GM12891 (cell line): ENCODE measurements around the gene OAT.
A peak's percentile ranks its signal among the peaks of the same experiment; 100 is the strongest.

Source experiments
- DNase-seq: peaks from one replicate; pipeline ENCODE4 v3.0.0; 2011; ENCODE audit warnings: low spot score; ENCODE audit not compliant: insufficient read length
- FAIRE-seq: peaks from 2 replicates; lab custom pipeline; 2011; peaks lifted over from hg19 to GRCh38; lab: Jason Lieb, UNC
- PAX5 ChIP-seq: IDR thresholded peaks from 2 replicates; pipeline ENCODE4 v1.6.1; 2011; ENCODE audit warnings: low read length, moderate library complexity, mild to moderate bottlenecking; ENCODE audit not compliant: insufficient read depth, severe bottlenecking
- POLR2A ChIP-seq: IDR thresholded peaks from 2 replicates; pipeline ENCODE4 v1.6.1; 2011; ENCODE audit warnings: low read depth, low read length, control low read depth
- POLR2AphosphoS5 ChIP-seq: IDR thresholded peaks from 2 replicates; pipeline ENCODE4 v1.6.1; 2011; ENCODE audit warnings: low read depth, low read length, control low read depth
- POU2F2 ChIP-seq: IDR thresholded peaks from 2 replicates; pipeline ENCODE4 v1.6.1; 2011; ENCODE audit warnings: low read depth, mild to moderate bottlenecking, control low read depth, low read length, moderate library complexity
- SPI1 ChIP-seq: IDR thresholded peaks from 2 replicates; pipeline ENCODE4 v1.6.1; 2011; ENCODE audit warnings: low read depth, low read length, control low read depth
- TAF1 ChIP-seq: IDR thresholded peaks from 2 replicates; pipeline ENCODE4 v1.6.1; 2011; ENCODE audit warnings: low read depth, low read length, control low read depth

The OAT gene

DNA sequence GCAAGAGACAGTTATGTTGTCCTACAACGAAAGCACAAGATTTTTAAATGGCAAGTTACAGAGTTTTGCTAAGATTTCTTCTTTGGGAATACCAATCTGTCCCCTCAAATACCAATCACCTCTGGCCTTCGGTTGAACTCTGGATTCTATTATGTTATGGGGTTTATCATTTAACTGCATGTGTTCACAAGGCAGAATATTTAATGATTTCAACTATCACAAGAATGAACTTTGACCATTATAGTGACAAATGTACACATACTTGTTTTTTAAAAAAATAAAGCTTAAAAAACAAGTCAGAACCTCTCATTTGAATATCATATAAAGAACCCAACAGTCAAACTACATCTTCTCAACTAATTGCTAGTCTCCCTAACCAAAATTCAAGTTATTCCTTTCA, 11.3 kb downstream of the OAT start:
- DNase-seq (no peak), FAIRE-seq (no peak)
- TF ChIP-seq POLR2AphosphoS5 (no peak), SPI1 (no peak), POLR2A (no peak), POU2F2 (no peak), TAF1 (no peak), PAX5 (no peak)

DNA sequence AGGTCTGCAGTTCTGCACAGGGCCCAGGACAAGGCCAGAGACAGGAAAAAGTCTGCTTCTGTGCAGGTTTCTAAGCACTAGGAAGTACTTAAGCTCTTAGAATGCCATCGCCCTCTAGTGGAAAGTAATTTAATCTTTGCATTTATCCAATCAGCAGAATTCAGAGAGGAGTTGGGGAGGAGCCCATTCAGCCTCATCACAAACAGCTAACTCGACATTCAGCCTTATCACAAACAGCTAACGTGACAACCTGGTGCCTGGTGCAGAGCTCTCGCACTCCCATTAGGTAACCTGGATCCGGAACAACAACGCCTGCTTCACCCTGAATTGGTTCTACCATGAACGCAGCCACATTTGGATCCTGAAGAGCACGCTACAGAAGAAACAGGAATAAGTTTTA, 15.2 kb downstream of the OAT start:
- DNase-seq (peak; percentile 54), FAIRE-seq (peak; percentile 88)
- TF ChIP-seq SPI1 (no peak), POLR2A (no peak), POLR2AphosphoS5 (no peak), POU2F2 (no peak), PAX5 (no peak), TAF1 (no peak)

DNA sequence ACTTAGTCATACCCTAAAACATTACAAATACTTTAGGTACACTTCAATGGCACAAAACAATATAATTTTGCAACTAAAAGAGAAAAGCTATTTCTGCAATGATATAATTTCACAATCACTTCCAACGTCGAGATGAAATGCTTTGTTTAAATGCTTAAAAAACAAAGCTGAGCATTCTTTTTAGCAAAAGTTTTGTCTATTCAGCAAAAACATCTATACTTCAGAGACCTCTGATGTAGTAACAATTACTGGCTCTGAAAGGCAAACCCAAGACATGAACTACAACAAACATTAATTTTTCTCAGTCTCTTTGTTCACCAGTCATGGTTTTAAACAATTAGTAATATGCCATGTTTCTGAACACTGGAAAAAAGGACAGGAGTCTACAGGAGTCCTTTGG, 16.4 kb downstream of the OAT start:
- TF ChIP-seq POLR2A = no peak
- TF ChIP-seq SPI1 = no peak
- TF ChIP-seq POU2F2 = no peak
- TF ChIP-seq PAX5 = no peak
- TF ChIP-seq TAF1 = no peak
- no peak for TF ChIP-seq POLR2AphosphoS5
- FAIRE-seq (no peak), DNase-seq (no peak)

DNA sequence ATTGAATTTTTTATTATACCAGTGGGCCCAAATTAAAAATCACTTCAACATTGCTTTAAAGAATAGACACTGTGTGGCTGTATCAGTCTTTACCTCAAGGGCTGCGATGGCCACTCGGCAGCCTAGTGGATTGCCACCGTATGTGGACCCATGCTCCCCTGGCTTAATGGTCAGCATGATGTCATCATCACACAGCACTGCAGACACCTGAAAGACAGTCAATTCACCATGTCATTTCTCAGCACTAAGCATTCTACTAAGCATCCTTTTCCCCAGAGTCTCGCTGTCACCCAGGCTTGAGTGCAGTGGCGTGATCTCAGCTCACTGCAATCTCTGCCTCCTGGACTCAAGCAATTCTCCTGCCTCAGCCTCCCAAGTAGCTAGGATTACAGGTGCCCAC, 17.1 kb downstream of the OAT start:
- no peak for DNase-seq
- TF ChIP-seq POU2F2 (no peak), TAF1 (no peak), SPI1 (no peak), POLR2AphosphoS5 (no peak), POLR2A (no peak), PAX5 (no peak)
- FAIRE-seq = no peak

DNA sequence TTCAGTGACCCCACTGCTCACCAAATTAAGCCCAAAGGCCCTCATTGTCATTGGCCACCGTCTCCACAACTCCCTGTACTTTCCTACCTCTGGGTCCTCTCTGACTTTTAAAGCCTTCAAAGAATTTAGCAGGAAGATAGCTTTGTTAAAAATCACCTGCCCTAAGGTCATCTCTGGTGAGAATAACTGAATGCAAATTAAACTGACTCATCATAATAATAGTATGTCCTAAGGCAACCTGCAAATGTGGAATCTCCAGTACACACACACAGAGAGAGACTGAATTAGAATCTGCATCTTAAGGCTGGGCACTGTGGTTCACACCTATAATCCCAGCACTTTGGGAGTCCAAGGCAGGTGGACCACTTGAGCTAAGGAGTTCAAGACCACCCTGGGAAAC, 24.1 kb downstream of the OAT start:
- TF ChIP-seq POLR2AphosphoS5 (no peak), POU2F2 (no peak), TAF1 (no peak), POLR2A (no peak), PAX5 (no peak), SPI1 (no peak)
- DNase-seq (no peak), FAIRE-seq (no peak)

DNA sequence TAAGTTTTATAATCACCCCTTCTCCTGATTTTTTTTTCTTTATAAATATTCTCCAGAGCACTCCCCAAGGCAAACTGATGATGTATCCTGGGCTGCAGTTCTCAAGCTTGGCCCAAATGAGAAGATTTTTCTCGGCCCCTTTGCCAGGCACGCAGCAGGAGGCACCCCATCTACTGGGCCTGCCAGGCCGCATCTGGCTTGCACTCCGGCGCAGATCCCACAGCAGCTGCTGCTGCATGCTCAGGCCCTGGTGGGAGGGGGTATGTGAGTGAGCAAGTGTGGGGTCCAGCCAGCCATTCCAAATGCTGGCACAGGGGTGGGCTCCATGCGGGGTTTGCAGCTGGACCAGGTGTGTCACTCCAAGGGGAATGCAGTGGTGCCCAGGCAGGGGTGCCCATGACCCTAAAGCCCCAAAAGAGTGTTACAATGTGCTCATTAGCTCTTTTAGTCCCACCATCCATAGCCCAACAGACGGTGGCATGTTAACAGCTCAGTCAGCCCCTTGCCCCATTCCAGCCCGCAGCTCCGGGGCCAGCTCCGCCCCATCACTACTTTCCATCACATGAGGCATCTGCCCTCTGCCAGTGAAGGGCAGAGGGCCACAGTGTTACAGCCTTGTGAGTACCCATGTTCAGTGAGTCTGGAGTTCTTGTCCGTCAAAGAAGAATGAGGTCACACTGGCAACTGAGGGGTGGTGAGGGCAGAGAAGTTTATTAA, 25.9 kb downstream of the OAT start:
- FAIRE-seq = no peak
- DNase-seq = no peak
- TF ChIP-seq SPI1 = no peak
- no peak for TF ChIP-seq PAX5
- TF ChIP-seq POLR2A = no peak

DNA sequence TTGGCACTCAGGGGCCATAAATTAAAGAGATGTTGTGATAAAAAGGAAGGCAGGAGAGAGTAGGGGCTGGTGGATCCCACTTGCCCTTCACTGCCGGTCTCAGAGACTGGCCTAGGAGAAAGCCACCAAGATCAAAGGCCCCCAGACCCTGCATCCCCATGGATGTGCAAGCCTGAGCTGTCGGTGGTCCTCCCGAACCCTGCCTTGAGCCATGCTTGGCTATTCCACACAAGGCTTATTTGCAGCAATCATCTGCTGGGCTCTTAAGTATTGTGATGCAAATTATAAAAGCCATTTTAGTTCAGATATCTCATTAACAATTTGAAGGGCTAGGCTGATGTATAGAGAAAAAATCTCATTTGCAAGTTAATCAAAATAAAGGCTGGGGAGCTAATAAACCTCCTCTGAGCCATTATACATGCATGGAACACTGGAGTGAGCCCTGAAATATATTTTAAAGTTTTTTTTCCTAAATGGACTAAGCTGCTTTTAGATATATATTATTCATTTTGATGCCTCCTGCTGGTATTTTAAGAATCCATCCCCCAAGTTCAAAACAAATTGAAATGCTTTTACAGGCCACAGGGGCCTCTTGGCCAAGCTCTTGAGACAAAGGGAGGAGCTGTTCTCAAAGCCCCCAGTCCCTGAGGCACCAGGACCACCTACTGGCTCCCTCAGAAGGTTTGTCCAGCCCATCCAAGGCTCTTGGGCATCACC, 28.1 kb downstream of the OAT start:
- TF ChIP-seq TAF1 (no peak), POLR2AphosphoS5 (no peak), PAX5 (no peak), SPI1 (no peak), POU2F2 (no peak), POLR2A (no peak)
- DNase-seq = no peak
- no peak for FAIRE-seq

DNA sequence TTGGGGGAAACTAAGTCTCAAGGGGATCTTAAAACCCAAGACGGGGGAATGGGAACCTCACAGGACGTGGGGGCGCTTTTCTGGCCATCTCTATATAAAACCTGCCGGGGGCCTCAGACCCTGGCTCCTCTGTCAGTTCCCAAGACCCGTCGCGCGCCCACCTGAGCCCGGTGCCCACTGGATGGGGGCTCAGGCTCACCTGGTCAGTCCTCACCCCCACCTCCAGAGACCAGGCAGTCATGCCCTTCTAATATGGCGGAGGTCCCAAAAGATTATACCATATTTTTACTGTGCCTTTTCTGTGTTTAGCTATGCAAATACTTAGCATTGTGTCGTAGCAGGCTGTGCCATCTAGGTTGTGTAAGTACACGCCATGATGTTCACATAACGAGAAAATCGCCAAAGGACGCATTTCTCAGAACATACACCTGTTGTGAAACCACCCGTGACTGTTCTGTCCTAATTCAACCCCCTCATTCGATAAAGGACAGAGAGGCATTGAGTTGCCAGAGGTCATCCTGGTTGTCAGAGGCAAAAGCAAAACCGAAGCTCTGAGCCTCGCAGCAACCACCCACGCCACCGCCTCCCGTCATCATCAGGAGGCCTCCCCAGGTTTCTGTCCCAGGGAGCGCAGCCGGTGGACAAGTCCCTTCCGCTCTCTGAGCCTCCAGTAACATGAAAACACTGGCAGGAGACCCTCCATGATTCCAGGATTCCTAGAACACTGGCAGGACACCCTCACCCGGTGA, 28.9 kb downstream of the OAT start:
- no peak for DNase-seq
- FAIRE-seq = no peak
- TF ChIP-seq POLR2AphosphoS5 (no peak), POU2F2 (no peak), SPI1 (no peak), TAF1 (no peak), PAX5 (no peak), POLR2A (no peak)

DNA sequence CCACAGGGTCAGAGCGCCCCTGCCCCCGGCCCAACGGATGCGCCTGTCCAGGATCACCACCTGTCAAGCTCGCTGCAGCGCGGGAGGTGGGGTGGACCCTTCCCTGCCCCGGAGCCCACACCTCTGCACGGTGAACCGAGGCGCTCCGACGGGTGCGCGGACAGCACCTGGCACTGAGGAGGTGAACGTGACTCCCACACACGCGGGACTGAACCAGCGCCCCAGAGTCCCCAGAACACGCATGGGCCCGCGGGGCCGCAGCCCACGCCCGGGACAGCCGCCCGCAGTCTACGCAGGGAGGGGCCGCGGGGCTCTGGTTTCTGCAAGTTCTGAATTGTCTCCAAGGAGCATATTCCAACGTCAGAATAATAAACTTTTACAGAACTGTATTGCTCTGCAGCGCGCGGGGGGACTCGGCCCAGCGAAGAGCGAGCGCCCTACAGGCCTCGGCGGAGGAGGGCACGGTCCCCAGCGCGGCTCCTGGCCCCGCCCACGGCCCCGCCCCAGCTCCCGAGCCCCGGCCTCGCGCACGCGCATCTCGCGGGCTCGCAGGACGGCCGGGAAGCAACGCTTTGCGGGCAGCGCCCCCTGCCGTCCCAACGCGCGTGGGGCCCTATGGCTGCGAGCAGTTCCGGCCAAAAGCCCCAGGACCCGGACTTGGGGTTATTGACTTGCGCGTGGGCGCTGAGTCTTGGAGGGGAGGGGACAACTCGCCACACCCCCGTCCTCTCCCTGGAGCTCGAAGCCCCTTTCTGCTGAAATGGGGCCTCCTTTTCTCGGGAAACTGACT, 29.7 kb downstream of the OAT start:
- FAIRE-seq (peak; percentile 95), DNase-seq (peak; percentile 99)
- TF ChIP-seq POU2F2 = no peak
- TF ChIP-seq TAF1 = no peak
- TF ChIP-seq POLR2AphosphoS5 = no peak
- no peak for TF ChIP-seq SPI1
- no peak for TF ChIP-seq PAX5
- TF ChIP-seq POLR2A = no peak

DNA sequence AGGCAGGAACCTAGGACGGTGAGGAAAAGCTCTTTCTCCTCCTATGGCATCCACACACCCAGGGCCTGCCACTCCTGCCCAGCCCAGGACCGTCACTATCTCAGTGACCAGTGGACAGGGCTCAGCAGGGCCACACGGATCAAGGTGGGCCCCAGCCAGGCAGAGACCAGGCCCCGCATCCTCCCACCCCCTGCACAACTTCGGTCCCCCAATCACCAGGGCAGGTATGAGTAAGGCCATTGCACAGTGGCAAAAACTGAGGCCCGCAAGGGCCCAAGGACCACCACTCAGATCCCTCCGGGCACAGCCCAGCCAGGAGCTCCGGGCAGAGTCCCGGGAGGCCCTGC, 30.3 kb downstream of the OAT start:
- DNase-seq (no peak), FAIRE-seq (no peak)
- no peak for TF ChIP-seq POLR2A
- no peak for TF ChIP-seq POU2F2
- TF ChIP-seq TAF1 = no peak
- no peak for TF ChIP-seq PAX5
- no peak for TF ChIP-seq POLR2AphosphoS5
- TF ChIP-seq SPI1 = no peak
